Peyer's patch (tissue), 4 donors: ENCODE data around the gene RNF38.

Source experiments
- CTCF ChIP-seq, 6 experiments: fragments of 450-650 bp in 4 of 6; fragments of 200-600 bp in 2 of 6; sonication (generic) in 1 of 6; IDR thresholded peaks; one replicate each; pipeline ENCODE4 v1.5.1; 2017 to 2019; ENCODE audit warnings: antibody characterized with exemption in 6 of 6, mild to moderate bottlenecking in 3 of 6, moderate library complexity in 1 of 6
- POLR2A ChIP-seq, 2 donors: fragments of 450-650 bp; IDR thresholded peaks; one replicate each; pipeline ENCODE4 v1.5.1; 2017; ENCODE audit warnings: antibody characterized with exemption in 2 of 2, mild to moderate bottlenecking in 2 of 2, moderate library complexity in 2 of 2

DNA sequence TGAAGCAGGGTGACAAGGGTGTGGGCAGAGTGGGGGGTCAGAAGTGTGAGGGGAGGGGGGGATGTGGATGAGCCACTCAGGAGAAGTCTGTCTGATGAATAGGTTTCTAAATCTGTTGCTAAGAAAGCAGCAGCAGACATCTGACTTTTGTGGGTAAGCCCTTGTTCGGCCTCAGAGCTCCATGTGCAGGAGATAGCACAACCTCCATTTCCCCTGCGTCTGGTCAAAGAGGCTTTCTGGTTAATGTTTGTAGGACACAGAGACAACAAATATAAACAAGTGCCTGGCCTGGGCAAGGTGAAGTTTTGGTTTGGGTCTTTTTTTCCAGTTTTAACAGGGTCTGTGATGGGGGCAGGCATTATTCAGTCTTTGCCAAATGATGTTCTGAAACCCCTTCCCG, 84.8 kb downstream of the RNF38 start:
- TF ChIP-seq CTCF (IDR thresholded peaks at IDR 0.05) (no peak), POLR2A (IDR thresholded peaks at IDR 0.05) (no peak)
